Keratinocyte (primary cell): Measurements from ENCODE around the gene MINDY4. TPM values are rescaled to one million over a fixed set of nuclear protein-coding genes. Genes with fewer than 3 reads are reported as not detected.

ENCODE experiments used
- DNase-seq: peaks from one replicate; pipeline ENCODE4 v3.0.0-alpha.2; 2011; ENCODE audit warnings: low read depth, missing footprints, low spot score
- FAIRE-seq: peaks from 2 replicates; lab custom pipeline; 2011; peaks lifted over from hg19 to GRCh38; lab: Jason Lieb, UNC
- H2AFZ ChIP-seq: 2 replicates; pipeline ENCODE4 v1.6.0; 2012; ENCODE audit warnings: low read length, control low read depth, inconsistent platforms; ENCODE audit not compliant: control insufficient read depth
- H3K27ac ChIP-seq: 2 replicates; pipeline ENCODE4 v1.5.1; 2011; ENCODE audit warnings: low read length; ENCODE audit not compliant: control insufficient read depth, insufficient read depth
- H3K27me3 ChIP-seq: 3 replicates; pipeline ENCODE4 v1.6.0; 2011; ENCODE audit warnings: low read length; ENCODE audit not compliant: control insufficient read depth, insufficient read depth; ENCODE audit errors: extremely low read depth
- H3K36me3 ChIP-seq, 2 experiments: 2 replicates in 1 of 2; 3 replicates in 1 of 2; pipeline ENCODE4 v1.5.1; 2011; ENCODE audit warnings: low read length in 2 of 2, mild to moderate bottlenecking in 1 of 2; ENCODE audit not compliant: control insufficient read depth in 2 of 2, insufficient read depth in 2 of 2; ENCODE audit errors: extremely low read depth in 1 of 2
- H3K4me1 ChIP-seq: 3 replicates; pipeline ENCODE4 v1.5.1; 2011; ENCODE audit warnings: low read length; ENCODE audit not compliant: control insufficient read depth, insufficient read depth; ENCODE audit errors: extremely low read depth
- H3K4me2 ChIP-seq: 3 replicates; pipeline ENCODE4 v1.6.0; 2011; ENCODE audit warnings: low read depth, low read length; ENCODE audit not compliant: control insufficient read depth, insufficient read depth; ENCODE audit errors: extremely low read depth
- H3K4me3 ChIP-seq, 3 experiments: fragments of 200-600 bp in 1 of 3; sonication (generic) in 1 of 3; 2 replicates in 2 of 3; 3 replicates in 1 of 3; pipeline ENCODE4 v1.5.1; 2011 to 2016; ENCODE audit warnings: low read length in 3 of 3, mild to moderate bottlenecking in 3 of 3, control low read depth in 2 of 3, inconsistent platforms in 1 of 3, low read depth in 1 of 3, mixed read lengths in 1 of 3, mixed run types in 1 of 3, moderate library complexity in 1 of 3; ENCODE audit not compliant: control insufficient read depth in 2 of 3, insufficient read depth in 2 of 3; ENCODE audit errors: extremely low read depth in 1 of 3
- H3K79me2 ChIP-seq: 2 replicates; pipeline ENCODE4 v1.6.0; 2012; ENCODE audit warnings: low read length; ENCODE audit not compliant: control insufficient read depth, insufficient read depth
- H3K9ac ChIP-seq: 3 replicates; pipeline ENCODE4 v1.6.0; 2011; ENCODE audit warnings: low read length; ENCODE audit not compliant: control insufficient read depth, insufficient read depth; ENCODE audit errors: extremely low read depth
- H3K9me1 ChIP-seq: 3 replicates; pipeline ENCODE4 v1.6.0; 2011; ENCODE audit warnings: low read length; ENCODE audit not compliant: control insufficient read depth, insufficient read depth; ENCODE audit errors: extremely low read depth
- H3K9me3 ChIP-seq: 2 replicates; pipeline ENCODE4 v1.5.1; 2012; ENCODE audit warnings: low read depth, low read length; ENCODE audit not compliant: control insufficient read depth
- H4K20me1 ChIP-seq: 3 replicates; pipeline ENCODE4 v1.6.0; 2011; ENCODE audit warnings: low read length; ENCODE audit not compliant: control insufficient read depth, insufficient read depth; ENCODE audit errors: extremely low read depth
- CTCF ChIP-seq, 3 experiments: IDR thresholded peaks in 1 of 3; conservative IDR thresholded peaks in 1 of 3; optimal IDR thresholded peaks in 1 of 3; 2 replicates in 2 of 3; 3 replicates in 1 of 3; pipeline versions ENCODE3 to v1.5.1; 2011; ENCODE audit warnings: low read length in 3 of 3, mild to moderate bottlenecking in 3 of 3, moderate library complexity in 2 of 3, control low read depth in 1 of 3, inconsistent platforms in 1 of 3; ENCODE audit not compliant: insufficient read depth in 2 of 3; ENCODE audit errors: extremely low read depth in 1 of 3
- EZH2 ChIP-seq: IDR thresholded peaks from one replicate; pipeline ENCODE4 v1.6.1; 2012; ENCODE audit warnings: inconsistent platforms, mild to moderate bottlenecking, low read length, moderate library complexity
- dilution Hi-C: fragments of 300-500 bp; cut with MboI; formaldehyde crosslinking; loops from one replicate; pipeline ENCODE4 v1.7.0; 2020; ENCODE audit warnings: low sequenced_read_pairs; ENCODE audit not compliant: extremely low pct_ligation_motif_present
- polyA plus RNA-seq, 5 experiments: library from polyadenylated mRNA; depleted of rRNA in 3 of 5; stranded (reverse) in 3 of 5; stranded (forward) in 1 of 5; unstranded in 1 of 5; fragments of >200 nt; gene quantifications; 1 replicate in 1 of 5; 2 replicates in 3 of 5; 3 replicates in 1 of 5; pipeline versions ENCODE4 v1.2.1 to v1.2.3, GENCODE V29; 2011 to 2012; ENCODE audit warnings: missing spikeins in 2 of 5, low read depth in 1 of 5, low replicate concordance in 1 of 5

Gene MINDY4
- polyA plus RNA-seq, 1 donor (not counting 4 experiments of a cell fraction or from before 2014, with no cell fraction given): 1.5 TPM

GRCh38 chr7:30824821-30825720 is 53.9 kb downstream of the MINDY4 start:
- H2AFZ ChIP-seq: no peak overlapping the region
- no peaks in the 10 kb centered on the region for H3K9me3 ChIP-seq
- no peak overlapping the region for H3K4me2 ChIP-seq
- no peaks in the 10 kb centered on the region for H3K9me1 ChIP-seq
- dilution Hi-C loops: loop anchor here (25.0 kb wide), 1 partner anchor 287 kb away; no protein-coding TSS in a partner anchor
- no peaks in the 10 kb centered on the region for H3K36me3 ChIP-seq
- TF ChIP-seq CTCF (optimal IDR thresholded peaks at IDR 0.05 in 1 of 3, IDR thresholded peaks at IDR 0.05 in 1 of 3, conservative IDR thresholded peaks at IDR 0.05 in 1 of 3; ENCODE audit: extremely low read depth in 1 of 3, insufficient read depth in 2 of 3, low read length in 3 of 3) (no peak), EZH2 (no peak)
- H3K4me3 ChIP-seq: no peak overlapping the region
- H3K4me1 ChIP-seq: no peaks in the 10 kb centered on the region
- no peaks in the 10 kb centered on the region for H3K79me2 ChIP-seq
- no peak overlapping the region for H3K27ac ChIP-seq
- no peak for FAIRE-seq
- no peaks in the 10 kb centered on the region for H4K20me1 ChIP-seq
- no peak for DNase-seq
- no peaks in the 10 kb centered on the region for H3K27me3 ChIP-seq
- no peak overlapping the region for H3K9ac ChIP-seq

GRCh38 chr7:30826181-30826580 is 55.0 kb downstream of the MINDY4 start:
- H3K9ac ChIP-seq: no peak overlapping the region
- DNase-seq (no peak), FAIRE-seq (no peak)
- no peak overlapping the region for H3K4me2 ChIP-seq
- H3K27ac ChIP-seq: no peak overlapping the region
- no peaks in the 10 kb centered on the region for H3K36me3 ChIP-seq
- no peak overlapping the region for H3K4me3 ChIP-seq
- H3K4me1 ChIP-seq: no peaks in the 10 kb centered on the region
- H3K9me3 ChIP-seq: no peaks in the 10 kb centered on the region
- TF ChIP-seq CTCF (optimal IDR thresholded peaks at IDR 0.05 in 1 of 3, IDR thresholded peaks at IDR 0.05 in 1 of 3, conservative IDR thresholded peaks at IDR 0.05 in 1 of 3; ENCODE audit: extremely low read depth in 1 of 3, insufficient read depth in 2 of 3, low read length in 3 of 3) (no peak), EZH2 (no peak)
- no peaks in the 10 kb centered on the region for H3K9me1 ChIP-seq
- H4K20me1 ChIP-seq: no peaks in the 10 kb centered on the region
- no peaks in the 10 kb centered on the region for H3K27me3 ChIP-seq
- dilution Hi-C loops: no loop called here
- H3K79me2 ChIP-seq: no peaks in the 10 kb centered on the region
- H2AFZ ChIP-seq: no peak overlapping the region
